Erythroblast (primary cell): Measurements from ENCODE around the gene GAL3ST3.
A peak's percentile ranks its signal among the peaks of the same experiment; 100 is the strongest.
"Not testable (repeated sequence)": the region's sequence is repeated elsewhere in the genome, so short reads cannot be mapped to it uniquely, and the experiment has no call there.

ENCODE experiments used
- DNase-seq, 2 experiments: peaks; one replicate each; lab custom pipeline; 2025; lab: John Stamatoyannopoulos, UW
- GATA1 ChIP-seq: IDR thresholded peaks from 2 replicates; pipeline ENCODE4 v1.6.1; 2011; ENCODE audit warnings: low read depth, mild to moderate bottlenecking, control low read depth, low read length, moderate library complexity
- POLR2A ChIP-seq: IDR thresholded peaks from 2 replicates; pipeline ENCODE4 v1.6.1; 2011; ENCODE audit warnings: mild to moderate bottlenecking, low read length

The GAL3ST3 gene

DNA sequence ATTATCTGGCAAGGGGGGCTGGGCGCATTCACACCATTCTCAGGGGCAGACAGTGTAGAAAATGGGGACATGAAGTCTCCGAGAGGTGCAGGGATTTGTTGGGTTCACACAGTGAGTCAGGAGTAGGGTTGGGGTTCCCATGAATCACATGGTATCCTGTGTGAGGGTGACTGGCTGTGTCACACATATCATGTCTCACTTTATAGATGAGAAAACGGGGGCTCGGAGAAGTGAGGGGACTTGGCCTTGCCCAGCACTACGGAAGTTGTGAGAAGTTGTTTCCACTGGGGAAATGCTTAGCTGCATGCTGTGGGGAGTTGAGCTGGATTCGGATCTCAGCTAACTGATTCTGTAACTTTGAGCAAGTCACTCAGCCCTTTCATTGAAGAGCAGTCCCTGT lies 4.2 kb downstream of the GAL3ST3 start:
- no peak for TF ChIP-seq POLR2A
- TF ChIP-seq GATA1: no peak
- no peak for DNase-seq

DNA sequence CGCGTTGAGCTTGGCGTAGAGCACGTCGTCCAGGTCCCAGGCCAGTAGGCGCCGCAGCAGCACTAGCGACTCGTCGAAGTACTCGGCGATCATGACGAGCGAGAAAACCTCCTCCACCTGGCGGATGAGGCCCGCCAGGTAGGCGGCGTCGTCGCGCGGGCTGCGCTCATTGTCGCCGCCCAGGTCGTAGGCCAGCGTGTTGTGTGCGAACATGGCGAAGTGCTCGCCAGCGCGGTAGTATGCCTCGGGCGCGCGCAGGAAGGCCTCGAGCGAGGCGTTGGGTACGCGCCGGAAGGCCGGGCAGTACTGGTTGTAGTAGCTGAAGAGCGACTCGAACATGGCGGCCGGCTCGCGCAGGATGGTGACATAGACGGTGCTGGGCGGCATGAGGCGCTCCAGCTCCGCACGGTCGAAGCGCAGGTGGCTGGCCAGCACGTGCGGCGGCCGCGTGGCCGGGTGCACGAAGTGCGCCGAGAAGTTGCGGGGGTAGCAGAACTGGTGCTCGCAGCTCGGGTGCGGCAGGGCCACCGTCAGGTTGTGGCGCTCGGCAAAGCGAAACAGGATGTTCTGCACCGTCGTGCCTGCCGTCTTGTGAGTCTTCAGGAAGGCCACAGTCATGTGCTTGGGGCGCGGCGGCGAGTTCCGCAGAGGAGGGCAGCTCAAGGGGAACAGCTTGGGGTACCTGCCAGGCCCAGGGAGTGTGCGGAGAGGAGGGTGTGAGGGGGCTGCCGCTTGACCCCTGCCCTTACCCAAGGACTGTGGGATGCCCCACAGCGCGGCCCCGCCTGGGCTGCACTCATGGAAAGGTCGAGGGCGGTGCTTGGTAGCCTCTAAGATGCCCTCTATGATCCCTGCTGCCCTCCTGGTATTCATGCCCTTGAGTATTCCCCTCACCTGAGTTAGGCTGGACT lies 5.7 kb downstream of the GAL3ST3 start:
- no peak for DNase-seq
- TF ChIP-seq POLR2A: no peak
- TF ChIP-seq GATA1: no peak

DNA sequence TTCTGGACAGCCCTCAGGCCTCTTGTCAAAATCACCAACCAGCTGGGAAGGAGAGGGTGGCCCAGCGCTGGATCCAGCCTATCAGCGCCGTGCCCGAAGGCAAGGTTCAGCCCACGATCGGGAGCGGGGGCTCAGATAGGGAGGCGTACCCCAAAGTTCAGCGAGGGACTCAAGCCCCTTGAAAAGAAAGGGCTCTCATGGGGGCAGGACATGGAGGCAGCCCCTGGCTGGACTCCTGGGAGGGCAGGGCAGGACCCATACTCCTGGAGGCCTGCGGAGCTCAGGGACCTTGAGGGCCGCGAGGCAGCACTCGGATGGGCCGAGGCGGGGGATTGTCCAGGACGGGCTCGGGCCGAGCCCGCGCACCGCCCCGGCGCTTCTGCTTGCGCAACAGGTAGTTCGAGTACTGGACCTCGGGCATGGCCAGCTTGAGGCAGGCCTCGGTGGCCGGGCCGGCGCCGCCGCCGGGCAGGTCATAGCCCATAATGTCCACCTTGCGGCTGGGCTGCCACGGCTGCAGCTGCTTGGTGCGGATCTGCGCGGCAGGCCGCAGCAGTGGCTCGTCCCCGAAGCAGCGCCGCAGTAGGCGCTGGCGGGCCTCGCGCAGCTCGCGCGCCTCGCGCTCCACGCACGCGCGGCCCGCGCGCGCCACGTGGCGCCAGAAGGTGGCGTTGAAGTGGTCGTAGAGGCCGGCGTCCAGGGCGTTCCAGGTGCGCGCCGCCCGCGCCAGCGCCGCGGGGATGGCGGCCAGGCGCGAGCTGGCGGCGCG lies 6.5 kb downstream of the GAL3ST3 start:
- TF ChIP-seq POLR2A: no peak
- no peak for TF ChIP-seq GATA1
- DNase-seq: no peak

DNA sequence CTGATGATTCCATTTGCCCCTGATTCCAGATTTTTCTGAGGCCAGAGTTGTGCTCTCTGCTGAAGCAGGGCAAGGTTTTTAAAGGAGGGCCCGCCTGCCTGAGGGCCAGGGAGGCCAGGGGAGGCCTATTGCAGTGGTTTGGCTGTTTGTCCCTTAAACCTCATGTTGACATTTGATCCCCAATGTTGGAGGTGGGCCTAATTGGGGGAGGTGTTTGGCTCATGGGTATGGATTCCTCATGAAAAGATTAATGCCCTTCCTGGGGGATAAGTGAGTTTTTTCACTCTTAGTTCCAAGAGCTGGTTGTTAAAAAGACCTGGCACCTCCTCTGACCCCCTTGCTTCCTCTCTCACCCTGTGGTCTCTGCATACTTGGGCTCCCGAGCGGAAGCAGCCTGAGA lies 9.2 kb downstream of the GAL3ST3 start:
- no peak for DNase-seq

DNA sequence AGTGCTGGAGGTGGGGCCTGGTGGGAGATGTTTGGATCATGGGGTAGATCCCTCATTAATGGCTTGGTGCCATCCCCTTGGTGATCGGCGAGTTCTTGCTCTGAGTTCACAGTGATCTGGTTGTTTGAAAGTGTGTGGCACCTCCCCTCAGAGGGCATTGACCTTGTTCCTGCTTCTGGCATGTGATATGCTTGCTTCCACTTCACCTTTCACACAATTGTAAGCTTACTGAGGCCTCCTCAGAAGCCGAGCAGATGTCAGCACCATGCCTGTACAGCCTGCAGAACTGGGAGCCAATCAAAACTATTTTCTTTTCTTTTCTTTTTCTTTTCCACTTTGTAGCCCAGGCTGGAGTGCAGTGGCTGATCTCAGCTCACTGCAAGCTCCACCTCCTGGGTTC lies 11.6 kb downstream of the GAL3ST3 start:
- TF ChIP-seq GATA1 (no peak), POLR2A (no peak)
- no peak for DNase-seq

More for the DNA sequence above, 9.2 kb downstream of the GAL3ST3 start:
- TF ChIP-seq POLR2A (no peak), GATA1 (no peak)

DNA sequence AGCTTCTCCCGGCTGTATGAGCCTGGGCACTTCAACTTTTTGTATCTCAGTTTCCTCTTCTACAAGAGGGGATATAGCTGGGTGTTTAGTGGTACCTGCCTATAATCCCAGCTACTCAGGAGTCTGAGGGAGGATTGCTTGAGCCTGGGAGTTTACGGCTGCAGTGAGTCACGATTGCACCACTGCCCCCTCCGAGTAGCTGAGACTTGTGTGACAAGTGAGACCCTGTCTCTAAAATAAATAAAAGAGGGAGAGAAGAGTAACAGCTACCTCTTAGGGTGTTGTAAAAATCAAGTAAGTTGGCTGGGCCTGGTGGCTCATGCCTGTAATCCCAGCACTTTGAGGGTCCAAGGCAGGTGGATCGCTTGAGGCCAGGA lies 12.6 kb downstream of the GAL3ST3 start:
- no peak for TF ChIP-seq GATA1
- TF ChIP-seq POLR2A: no peak
- DNase-seq: no peak

DNA sequence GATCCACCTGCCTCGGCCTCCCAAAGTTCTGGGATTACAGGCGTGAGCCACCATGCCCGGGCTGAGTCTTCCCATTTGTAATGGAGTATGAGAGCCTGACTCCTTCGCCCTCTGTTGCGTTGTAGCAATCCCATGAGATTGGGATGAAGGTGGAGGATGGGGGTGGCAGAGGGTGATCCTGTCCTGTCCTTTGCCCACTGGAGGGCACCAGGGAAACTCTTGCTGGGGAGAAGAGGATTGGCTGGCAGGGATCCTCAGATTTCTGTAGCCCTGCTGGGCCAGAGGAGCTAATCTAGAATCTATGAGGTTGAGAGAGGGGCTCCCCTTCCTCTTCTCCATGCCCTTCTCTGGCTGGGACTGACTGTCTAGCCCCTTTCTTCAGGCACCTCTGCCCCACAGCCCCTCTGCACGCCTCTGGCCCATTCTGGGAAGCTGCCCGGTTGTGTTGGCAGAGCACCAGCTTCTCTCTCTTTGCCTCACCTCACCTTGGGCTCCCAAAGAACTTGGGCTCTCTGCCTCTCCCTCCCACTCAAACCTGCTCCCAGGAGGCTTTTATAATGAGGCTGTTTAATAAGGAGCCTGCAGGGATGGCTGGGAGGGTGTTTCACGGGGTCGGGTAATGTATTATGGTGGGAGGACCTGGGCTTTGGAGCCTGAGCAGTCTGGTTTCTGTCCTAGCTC lies 13.2 kb downstream of the GAL3ST3 start:
- TF ChIP-seq POLR2A (no peak), GATA1 (no peak)

DNA sequence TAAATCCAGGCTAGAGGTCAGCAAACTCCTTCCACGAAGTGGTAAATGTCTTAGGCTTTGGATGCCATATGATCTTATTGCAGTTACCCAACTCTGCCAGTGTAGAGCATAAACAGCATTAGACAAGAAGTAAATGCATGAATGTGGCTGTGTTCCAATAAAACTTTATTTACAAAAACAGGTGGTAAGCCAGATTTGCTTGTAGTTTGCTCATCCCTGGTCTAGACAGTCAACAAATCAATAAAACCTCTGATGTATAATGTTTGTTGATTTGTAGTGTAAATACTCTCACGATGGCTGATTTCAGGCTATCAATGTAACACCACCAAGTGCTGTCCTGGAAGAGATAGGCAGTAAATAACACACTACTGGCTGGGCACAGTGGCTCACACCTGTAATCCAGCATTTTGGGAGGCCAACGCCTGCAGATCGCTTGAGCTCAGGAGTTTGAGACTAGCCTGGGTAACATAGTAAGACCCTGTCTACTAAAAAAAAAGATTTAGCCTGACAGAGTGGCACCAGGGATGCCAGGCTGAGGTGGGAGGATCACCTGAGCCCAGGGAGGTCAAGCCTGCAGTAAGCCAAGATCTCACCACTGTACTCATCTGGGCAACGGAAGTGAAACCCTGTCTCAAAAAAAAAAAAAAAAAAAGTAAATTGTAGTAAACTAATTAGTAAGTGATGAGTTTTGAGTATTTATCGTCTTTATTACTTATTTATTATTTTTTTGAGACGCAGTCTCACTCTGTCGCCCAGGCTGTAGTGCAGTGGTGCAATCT lies 15.8 kb downstream of the GAL3ST3 start:
- no peak for TF ChIP-seq POLR2A
- TF ChIP-seq GATA1: no peak
- no peak for DNase-seq

More for the DNA sequence above, 13.2 kb downstream of the GAL3ST3 start:
- DNase-seq: no peak

DNA sequence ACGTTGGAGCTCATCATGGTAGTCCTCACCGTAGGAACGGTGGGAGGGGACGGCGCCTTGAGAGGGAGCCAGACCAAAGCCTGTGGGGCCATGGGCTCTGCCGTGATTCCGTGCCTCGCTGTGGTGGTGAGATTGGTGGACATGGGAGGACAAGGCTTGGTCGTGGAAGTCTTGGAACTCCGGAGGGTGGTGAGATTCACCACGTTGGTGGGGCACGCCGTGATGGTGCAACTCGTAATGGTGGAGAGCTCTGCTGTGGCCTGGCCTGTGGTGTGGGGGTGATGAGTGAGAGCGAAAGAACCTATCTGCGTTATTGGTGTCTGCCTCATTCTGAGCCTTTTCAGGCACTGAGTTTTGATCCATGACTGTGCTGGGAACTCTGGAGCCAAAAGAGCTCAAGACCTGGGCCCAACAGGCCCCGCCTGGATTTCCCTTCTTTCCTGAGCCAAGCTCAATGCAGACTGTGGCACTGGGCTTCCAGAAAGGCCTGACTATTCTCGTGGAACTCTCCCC lies 22.9 kb downstream of the GAL3ST3 start, which contains the start of gene CATSPER1:
CATSPER1 (minus strand) TSS at position 463 of the 513 bp plus-strand sequence; CDS start at position 363, 100 bp downstream.
- DNase-seq: no peak
- TF ChIP-seq POLR2A (no peak), GATA1 (no peak)

DNA sequence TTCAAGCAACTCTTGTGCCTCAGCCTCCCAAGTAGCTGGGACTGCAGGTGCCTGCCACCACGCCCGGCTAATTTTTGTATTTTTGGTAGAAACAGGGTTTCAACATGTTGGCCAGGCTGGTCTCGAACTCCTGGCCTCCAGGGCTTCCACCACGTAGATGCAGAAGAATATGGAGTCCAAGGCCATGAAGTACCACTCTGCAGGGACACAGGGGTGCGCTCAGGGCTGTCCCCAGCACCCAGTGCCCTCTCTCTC lies 25.8 kb downstream of the GAL3ST3 start:
- not testable (repeated sequence) for DNase-seq

DNA sequence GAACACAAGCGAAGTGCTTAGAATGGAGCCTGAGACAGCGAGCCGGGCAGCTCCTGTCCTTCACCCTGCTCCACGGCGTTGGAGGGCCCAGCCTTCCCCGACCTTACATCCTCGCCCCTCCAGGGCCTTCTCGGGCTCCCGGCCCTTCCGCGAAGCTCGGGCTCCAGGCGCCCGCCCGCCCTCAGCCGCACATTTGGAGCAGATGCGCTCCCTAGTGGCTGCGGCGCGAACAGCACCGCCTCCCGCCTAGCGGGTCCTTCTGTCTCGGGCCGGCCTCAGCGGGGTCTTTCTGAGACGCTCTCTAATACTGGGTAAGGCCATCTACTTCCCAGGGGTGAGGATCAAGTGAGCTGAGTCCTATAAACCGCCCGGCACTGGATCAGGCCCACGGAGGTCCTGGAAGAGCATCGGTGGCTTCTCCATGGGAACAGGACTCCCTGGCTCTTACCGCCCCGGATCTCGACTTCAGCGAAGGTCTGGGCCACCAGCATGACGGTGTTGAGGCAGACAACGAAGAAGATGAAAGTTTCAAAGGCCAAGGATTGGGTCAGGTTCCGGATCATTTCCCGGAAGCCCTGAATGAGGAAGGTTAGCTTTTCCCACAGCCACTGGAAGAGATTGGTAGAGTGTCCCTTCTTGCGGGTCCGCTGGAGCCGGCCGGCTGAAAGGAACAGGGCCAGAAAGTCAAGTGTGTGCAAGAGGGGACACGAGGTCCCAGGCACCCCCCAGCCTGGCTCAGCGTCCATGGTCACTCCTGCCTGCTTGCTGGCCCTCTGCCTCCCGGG lies 26.4 kb downstream of the GAL3ST3 start:
- TF ChIP-seq GATA1 (no peak), POLR2A (no peak)
- peak; percentile 75 to 85 for DNase-seq

DNA sequence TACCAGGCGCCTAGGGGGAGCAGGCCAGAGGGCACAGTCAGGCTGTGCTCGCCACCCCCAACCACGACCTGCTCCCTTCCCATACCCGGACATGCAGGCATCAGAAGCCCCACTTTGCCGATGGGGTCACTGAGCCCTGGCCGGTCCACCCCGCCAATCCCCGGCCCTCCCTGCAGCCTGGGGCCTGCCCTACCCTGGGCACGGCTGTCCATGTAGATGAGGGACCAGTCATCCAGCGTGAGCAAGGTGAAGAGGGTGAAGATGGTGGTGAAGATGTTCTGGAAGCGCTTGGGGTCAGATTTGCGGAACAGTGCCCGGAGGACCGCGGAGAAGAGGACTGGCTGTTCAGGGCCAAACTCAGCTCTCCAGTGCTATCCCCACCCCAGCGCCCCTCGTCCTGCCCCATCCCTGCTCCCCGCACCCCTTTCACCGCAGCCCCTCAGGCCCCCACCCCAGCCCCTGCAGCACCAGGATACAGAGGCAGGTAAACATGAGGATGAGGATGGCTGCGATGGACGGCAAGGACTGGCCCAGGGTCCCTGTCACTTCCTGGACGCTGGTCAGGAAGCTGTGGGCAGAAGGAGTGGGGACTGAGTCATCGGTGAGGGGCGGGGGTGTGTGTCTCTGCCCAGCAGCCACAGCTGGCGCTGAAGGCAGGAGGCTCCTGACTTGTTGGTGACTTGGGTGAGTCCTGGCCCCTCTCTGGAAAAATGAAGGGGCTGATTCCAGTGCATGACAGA lies 28.2 kb downstream of the GAL3ST3 start:
- peak in 1 of 2 experiments; percentile 41 for DNase-seq

More for the DNA sequence above, 28.2 kb downstream of the GAL3ST3 start:
- no peak for TF ChIP-seq POLR2A
- TF ChIP-seq GATA1: no peak
